H9 (cell line): Measurements from ENCODE around the gene RRBP1. TPM values are rescaled to one million over a fixed set of nuclear protein-coding genes. Genes with fewer than 3 reads are reported as not detected.

Experiments
- DNase-seq: peaks from one replicate; pipeline ENCODE4 v3.0.0-alpha.2; 2017
- H2AFZ ChIP-seq: one replicate; pipeline ENCODE4 v1.6.1; 2013; ENCODE audit warnings: mild to moderate bottlenecking, low read length, control low read depth, moderate library complexity
- H2AK5ac ChIP-seq: 2 replicates; pipeline ENCODE4 v1.6.1; 2013; ENCODE audit warnings: low read length, control low read depth, mixed read lengths; ENCODE audit not compliant: insufficient read length
- H2BK120ac ChIP-seq: one replicate; pipeline ENCODE4 v1.6.1; 2013; ENCODE audit warnings: low read depth, mild to moderate bottlenecking, low read length, control low read depth, inconsistent platforms; ENCODE audit not compliant: poor library complexity, severe bottlenecking
- H2BK12ac ChIP-seq: 2 replicates; pipeline ENCODE4 v1.6.1; 2013; ENCODE audit warnings: low read length, control low read depth, mixed read lengths, low read depth; ENCODE audit not compliant: insufficient read length
- H2BK15ac ChIP-seq: 2 replicates; pipeline ENCODE4 v1.6.1; 2013; ENCODE audit warnings: low read depth, low read length, control low read depth
- H2BK20ac ChIP-seq: one replicate; pipeline ENCODE4 v1.6.1; 2013; ENCODE audit warnings: low read depth, mild to moderate bottlenecking, low read length, control low read depth, inconsistent platforms; ENCODE audit not compliant: poor library complexity, severe bottlenecking
- H2BK5ac ChIP-seq: 2 replicates; pipeline ENCODE4 v1.6.1; 2013; ENCODE audit warnings: low read length, control low read depth, mixed read lengths; ENCODE audit not compliant: insufficient read length
- H3K14ac ChIP-seq: 2 replicates; pipeline ENCODE4 v1.6.1; 2013; ENCODE audit warnings: low read length, control low read depth; ENCODE audit not compliant: insufficient read depth
- H3K18ac ChIP-seq: 2 replicates; pipeline ENCODE4 v1.6.1; 2013; ENCODE audit warnings: low read depth, mild to moderate bottlenecking, mixed read lengths, low read length, control low read depth; ENCODE audit not compliant: insufficient read length
- H3K23ac ChIP-seq: 2 replicates; pipeline ENCODE4 v1.6.1; 2013; ENCODE audit warnings: low read length, control low read depth, mixed read lengths, low read depth; ENCODE audit not compliant: insufficient read length
- H3K23me2 ChIP-seq: 2 replicates; pipeline ENCODE4 v1.6.1; 2013; ENCODE audit warnings: low read depth, mild to moderate bottlenecking, mixed read lengths, low read length, control low read depth; ENCODE audit not compliant: insufficient read length, poor library complexity, severe bottlenecking
- H3K27ac ChIP-seq: 2 replicates; pipeline ENCODE4 v1.5.1; 2013; ENCODE audit warnings: low read length, control low read depth, mixed read lengths, low read depth; ENCODE audit not compliant: insufficient read length
- H3K27me3 ChIP-seq: 2 replicates; pipeline ENCODE4 v1.6.1; 2013; ENCODE audit warnings: low read length, control low read depth, inconsistent platforms; ENCODE audit not compliant: insufficient read depth
- H3K4ac ChIP-seq: 2 replicates; pipeline ENCODE4 v1.6.1; 2013; ENCODE audit warnings: low read depth, mild to moderate bottlenecking, control low read depth, inconsistent platforms, low read length, moderate library complexity
- H3K4me1 ChIP-seq: 2 replicates; pipeline ENCODE4 v1.6.1; 2013; ENCODE audit warnings: low read length, control low read depth, inconsistent platforms; ENCODE audit not compliant: insufficient read depth
- H3K4me2 ChIP-seq: 2 replicates; pipeline ENCODE4 v1.6.1; 2013; ENCODE audit warnings: low read length, control low read depth, mixed read lengths; ENCODE audit not compliant: insufficient read length, insufficient read depth
- H3K56ac ChIP-seq: 2 replicates; pipeline ENCODE4 v1.6.1; 2013; ENCODE audit warnings: low read depth, mild to moderate bottlenecking, mixed read lengths, low read length, control low read depth; ENCODE audit not compliant: insufficient read length
- H3K79me1 ChIP-seq: 2 replicates; pipeline ENCODE4 v1.6.1; 2013; ENCODE audit warnings: low read depth, mild to moderate bottlenecking, moderate library complexity, low read length, control low read depth, inconsistent platforms; ENCODE audit not compliant: insufficient read depth, poor library complexity, severe bottlenecking
- H3K79me2 ChIP-seq: 2 replicates; pipeline ENCODE4 v1.6.1; 2013; ENCODE audit warnings: low read length, control low read depth, inconsistent platforms; ENCODE audit not compliant: insufficient read depth
- H3K9ac ChIP-seq: 2 replicates; pipeline ENCODE4 v1.6.1; 2013; ENCODE audit warnings: low read length, control low read depth, mixed read lengths; ENCODE audit not compliant: insufficient read length; ENCODE audit errors: extremely low read depth
- H3K9me3 ChIP-seq: one replicate; pipeline ENCODE4 v1.6.1; 2013; ENCODE audit warnings: low read depth, low read length, inconsistent platforms; ENCODE audit not compliant: control insufficient read depth
- H3T11ph ChIP-seq: one replicate; pipeline ENCODE4 v1.6.1; 2013; ENCODE audit warnings: mild to moderate bottlenecking, low read length, control low read depth, inconsistent platforms
- H4K20me1 ChIP-seq: one replicate; pipeline ENCODE4 v1.6.1; 2013; ENCODE audit not compliant: control insufficient read depth, insufficient read length, insufficient read depth
- H4K5ac ChIP-seq: 2 replicates; pipeline ENCODE4 v1.6.1; 2013; ENCODE audit warnings: low read depth, mild to moderate bottlenecking, mixed read lengths, low read length, control low read depth; ENCODE audit not compliant: insufficient read length
- H4K8ac ChIP-seq: replicated peaks from 2 replicates; pipeline ENCODE4 v1.6.1; 2013; ENCODE audit warnings: low read length, control low read depth, mixed read lengths, low read depth; ENCODE audit not compliant: insufficient read length
- H4K91ac ChIP-seq: 2 replicates; pipeline ENCODE4 v1.6.1; 2013; ENCODE audit warnings: low read depth, mild to moderate bottlenecking, moderate library complexity, mixed read lengths, low read length, control low read depth; ENCODE audit not compliant: insufficient read length
- H3K27ac Mint-ChIP-seq, 3 experiments: 2 replicates in 2 of 3; 3 replicates in 1 of 3; pipeline ENCODE4 v1.8.0; 2020 to 2021; ENCODE audit warnings: mixed read lengths in 3 of 3, mild to moderate bottlenecking in 1 of 3, moderate library complexity in 1 of 3
- H3K27me3 Mint-ChIP-seq: 2 replicates; pipeline ENCODE4 v1.8.0; 2021; ENCODE audit warnings: low read depth, mild to moderate bottlenecking, moderate library complexity, mixed read lengths
- H3K36me3 Mint-ChIP-seq, 3 experiments: 2 replicates in 2 of 3; 3 replicates in 1 of 3; pipeline ENCODE4 v1.8.0; 2020 to 2021; ENCODE audit warnings: low read depth in 3 of 3, mixed read lengths in 3 of 3; ENCODE audit not compliant: insufficient read depth in 1 of 3
- H3K4me1 Mint-ChIP-seq, 2 experiments: 2 replicates each; pipeline ENCODE4 v1.8.0; 2020; ENCODE audit warnings: mixed read lengths in 2 of 2
- H3K4me3 Mint-ChIP-seq, 2 experiments: 2 replicates in 1 of 2; 3 replicates in 1 of 2; pipeline ENCODE4 v1.8.0; 2020 to 2021; ENCODE audit warnings: mild to moderate bottlenecking in 2 of 2, mixed read lengths in 2 of 2, moderate library complexity in 1 of 2
- H3K9me3 Mint-ChIP-seq, 2 experiments: 2 replicates in 1 of 2; 3 replicates in 1 of 2; pipeline ENCODE4 v1.8.0; 2020; ENCODE audit warnings: mild to moderate bottlenecking in 2 of 2, mixed read lengths in 2 of 2, moderate library complexity in 1 of 2
- WGBS: extraction: QIAGEN DNeasy Blood & Tissue Kit; methylation state at CpG from one replicate; pipeline ENCODE4 v1.1.7; 2013; ENCODE audit warnings: missing lambda C conversion rate, low lambda C conversion rate, mixed read lengths; ENCODE audit not compliant: insufficient read length; ENCODE audit errors: extremely low coverage; 5-methylcytosine and 5-hydroxymethylcytosine counted together
- total RNA-seq: library from RNA; stranded (reverse); gene quantifications from 2 replicates; pipeline ENCODE4 v1.2.1, GENCODE V29; 2021
- TF ChIP-seq, protein P1 (sequence below): fragments of 200-600 bp; sonication (generic); conservative IDR thresholded peaks from 3 replicates; pipeline ENCODE4 v1.8.0; 2021; ENCODE audit warnings: antibody characterized with exemption, mild to moderate bottlenecking

RRBP1 gene
- total RNA-seq, 1 experiment from 2014 or later = 97.8 TPM

DNA sequence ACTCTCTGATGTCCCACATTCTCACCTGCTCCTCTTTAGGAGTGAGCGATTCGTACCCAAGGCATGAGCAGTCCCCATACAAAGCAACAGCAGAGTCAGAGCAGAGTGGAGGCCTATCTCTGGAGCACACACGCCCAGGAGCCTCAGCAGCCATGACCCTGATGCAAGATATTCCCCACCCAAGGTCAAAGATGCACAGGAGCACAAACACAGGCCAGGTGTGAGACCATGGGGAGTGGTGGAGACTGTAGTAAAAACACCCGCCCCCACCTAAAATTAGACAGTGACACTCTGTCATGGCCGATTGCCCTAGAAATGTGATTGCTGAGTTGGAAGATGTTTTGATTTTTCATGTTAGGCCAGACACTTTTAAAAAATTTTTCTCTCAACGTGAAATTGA, 21.4 kb downstream of the RRBP1 start:
- no peak overlapping the region for H3K18ac ChIP-seq
- no peaks in the 10 kb centered on the region for H3K27me3 ChIP-seq
- Mint-ChIP-seq H3K4me1 (peaks cover 34 to 51% of the 10 kb centered on the region in 2 experiments), H3K27me3 (no peaks in the 10 kb centered on the region; the same call in 1 of the 2 replicates), H3K36me3 (peaks cover 40 to 49% (median 42%) of the 10 kb centered on the region in 3 experiments), H3K27ac (peak overlapping the region in 1 of 3 experiments; percentile 81; a peak in 1 of 7 replicates), H3K4me3 (no peak overlapping the region), H3K9me3 (peaks cover 11 to 22% of the 10 kb centered on the region in 2 experiments)
- H3K23ac ChIP-seq = no peak overlapping the region
- no peak overlapping the region for H2AFZ ChIP-seq
- peaks cover 26% of the 10 kb centered on the region; the same call in 1 of the 2 replicates for H3K79me2 ChIP-seq
- no peak overlapping the region for H2BK120ac ChIP-seq
- peaks cover 2% of the 10 kb centered on the region for H3K4me1 ChIP-seq
- H4K20me1 ChIP-seq = no peaks in the 10 kb centered on the region
- H2BK20ac ChIP-seq = no peak overlapping the region
- H3K23me2 ChIP-seq = no peaks in the 10 kb centered on the region
- DNase-seq = no peak
- TF ChIP-seq, protein P1, sequence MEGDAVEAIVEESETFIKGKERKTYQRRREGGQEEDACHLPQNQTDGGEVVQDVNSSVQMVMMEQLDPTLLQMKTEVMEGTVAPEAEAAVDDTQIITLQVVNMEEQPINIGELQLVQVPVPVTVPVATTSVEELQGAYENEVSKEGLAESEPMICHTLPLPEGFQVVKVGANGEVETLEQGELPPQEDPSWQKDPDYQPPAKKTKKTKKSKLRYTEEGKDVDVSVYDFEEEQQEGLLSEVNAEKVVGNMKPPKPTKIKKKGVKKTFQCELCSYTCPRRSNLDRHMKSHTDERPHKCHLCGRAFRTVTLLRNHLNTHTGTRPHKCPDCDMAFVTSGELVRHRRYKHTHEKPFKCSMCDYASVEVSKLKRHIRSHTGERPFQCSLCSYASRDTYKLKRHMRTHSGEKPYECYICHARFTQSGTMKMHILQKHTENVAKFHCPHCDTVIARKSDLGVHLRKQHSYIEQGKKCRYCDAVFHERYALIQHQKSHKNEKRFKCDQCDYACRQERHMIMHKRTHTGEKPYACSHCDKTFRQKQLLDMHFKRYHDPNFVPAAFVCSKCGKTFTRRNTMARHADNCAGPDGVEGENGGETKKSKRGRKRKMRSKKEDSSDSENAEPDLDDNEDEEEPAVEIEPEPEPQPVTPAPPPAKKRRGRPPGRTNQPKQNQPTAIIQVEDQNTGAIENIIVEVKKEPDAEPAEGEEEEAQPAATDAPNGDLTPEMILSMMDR = no peak
- no peak overlapping the region for H3K14ac ChIP-seq
- H2AK5ac ChIP-seq = no peak overlapping the region
- H3K56ac ChIP-seq = no peak overlapping the region
- H4K91ac ChIP-seq = no peak overlapping the region
- no peak overlapping the region for H3K9ac ChIP-seq
- no peak overlapping the region for H4K5ac ChIP-seq
- H2BK15ac ChIP-seq = no peak overlapping the region
- H4K8ac ChIP-seq = no peak overlapping the region
- H2BK5ac ChIP-seq = no peak overlapping the region
- no peak overlapping the region for H3K4ac ChIP-seq
- no peak overlapping the region for H3K4me2 ChIP-seq
- peaks cover 4% of the 10 kb centered on the region for H3K79me1 ChIP-seq
- no peak overlapping the region for H3T11ph ChIP-seq
- no peak overlapping the region for H2BK12ac ChIP-seq
- no CpG with 5 or more reads among the region's 6 CpGs for WGBS
- no peaks in the 10 kb centered on the region for H3K9me3 ChIP-seq
- H3K27ac ChIP-seq = no peak overlapping the region
